CD4-positive, alpha-beta T cell (primary cell): ENCODE data around the gene TUBB3. TPM values are rescaled to one million over a fixed set of nuclear protein-coding genes. Genes with fewer than 3 reads are reported as not detected.
"Not testable (repeated sequence)": the region's sequence is repeated elsewhere in the genome, so short reads cannot be mapped to it uniquely, and the experiment has no call there.

Experiments
- ATAC-seq: fragments of 200-7000 bp; cut with Tn5 transposase; one replicate; pipeline ENCODE4 v1.10.0; 2022; ENCODE audit warnings: mild to moderate bottlenecking; ENCODE audit not compliant: poor library complexity
- CTCF ChIA-PET: fragments of 350-600 bp; sonication (Branson Sonifier 250); formaldehyde crosslinking; loops from one replicate; lab custom pipeline; 2021; ENCODE audit warnings: antibody characterized with exemption, inconsistent platforms; lab: Charles Lee
- POLR2A ChIA-PET: fragments of 350-600 bp; sonication (Branson Sonifier 250); formaldehyde crosslinking; loops from one replicate; lab custom pipeline; 2021; ENCODE audit warnings: antibody characterized with exemption, inconsistent platforms; lab: Charles Lee
- DNase-seq, 14 experiments: peaks; one replicate each; pipeline ENCODE4 v3.0.0-alpha.2; 2013 to 2020; ENCODE audit warnings: mixed read lengths in 2 of 14
- H3K27ac ChIP-seq, 2 donors: one replicate each; pipeline versions ENCODE4 v1.5.1 to v1.7.0; 2013; ENCODE audit warnings: low read length in 2 of 2, low read depth in 1 of 2, mild to moderate bottlenecking in 1 of 2
- H3K27me3 ChIP-seq, 2 experiments: 1 replicate in 1 of 2; 2 replicates in 1 of 2; pipeline versions ENCODE4 v1.6.1 to v1.7.0; 2013; ENCODE audit warnings: low read length in 2 of 2, control low read depth in 1 of 2, mild to moderate bottlenecking in 1 of 2, moderate library complexity in 1 of 2; ENCODE audit not compliant: insufficient read depth in 2 of 2, control insufficient read depth in 1 of 2
- H3K36me3 ChIP-seq: one replicate; pipeline ENCODE4 v1.6.1; 2013; ENCODE audit warnings: low read length, control low read depth; ENCODE audit not compliant: insufficient read depth
- H3K4me1 ChIP-seq: one replicate; pipeline ENCODE4 v1.6.1; 2013; ENCODE audit warnings: low read length, control low read depth; ENCODE audit not compliant: insufficient read depth
- H3K4me3 ChIP-seq: one replicate; pipeline ENCODE4 v1.5.1; 2013; ENCODE audit warnings: mild to moderate bottlenecking, low read length, moderate library complexity
- H3K9me3 ChIP-seq, 2 experiments: 1 replicate in 1 of 2; 2 replicates in 1 of 2; pipeline versions ENCODE4 v1.6.1 to v1.7.0; 2013; ENCODE audit warnings: low read length in 2 of 2, mild to moderate bottlenecking in 2 of 2, control low read depth in 1 of 2, moderate library complexity in 1 of 2; ENCODE audit not compliant: control insufficient read depth in 1 of 2, insufficient read depth in 1 of 2
- H3K27ac Mint-ChIP-seq: one replicate; pipeline ENCODE4 v1.8.0; 2020; ENCODE audit warnings: mixed read lengths
- H3K27me3 Mint-ChIP-seq: one replicate; pipeline ENCODE4 v1.8.0; 2021; ENCODE audit warnings: mixed read lengths
- H3K36me3 Mint-ChIP-seq: one replicate; pipeline ENCODE4 v1.8.0; 2021; ENCODE audit warnings: low read depth, mixed read lengths
- H3K4me1 Mint-ChIP-seq: one replicate; pipeline ENCODE4 v1.8.0; 2021; ENCODE audit warnings: low read depth, mixed read lengths
- H3K4me3 Mint-ChIP-seq: one replicate; pipeline ENCODE4 v1.8.0; 2020; ENCODE audit warnings: mild to moderate bottlenecking, mixed read lengths
- H3K9me3 Mint-ChIP-seq: one replicate; pipeline ENCODE4 v1.8.0; 2020; ENCODE audit warnings: mixed read lengths
- intact Hi-C, 2 experiments: fragments of 100-400 bp; cut with DNase I in 1 of 2; cut with micrococcal nuclease in 1 of 2; formaldehyde crosslinking; loops; one replicate each; pipeline versions ENCODE4 v1.15.1 to v1.9.0; 2023 to 2025; cut with DNase I, micrococcal nuclease
- total RNA-seq, 174 experiments: library from RNA in 2 of 174; stranded (reverse) in 2 of 174; gene quantifications; one replicate each; pipeline ENCODE4 v1.2.3 and lab custom pipeline; 2021 to 2026
- TF ChIP-seq, protein P1 (sequence below): fragments of 200-600 bp; IDR thresholded peaks from one replicate; pipeline ENCODE4 v1.8.0; 2022; ENCODE audit warnings: antibody characterized with exemption, mild to moderate bottlenecking

The TUBB3 gene
- total RNA-seq, 2 experiments from 2014 or later, result 0.78 to 0.88 TPM

GRCh38 chr16:89913408-89914387 lies 9.4 kb upstream of the TUBB3 start:
- Mint-ChIP-seq H3K4me1 (peaks cover 13% of the 10 kb centered on the region), H3K27me3 (no peaks in the 10 kb centered on the region), H3K4me3 (no peak overlapping the region), H3K9me3 (no peaks in the 10 kb centered on the region), H3K27ac (no peak overlapping the region), H3K36me3 (peaks cover 21% of the 10 kb centered on the region)
- Histone ChIP-seq H3K36me3 (peaks cover 17% of the 10 kb centered on the region), H3K4me3 (no peak overlapping the region), H3K4me1 (peaks cover 41% of the 10 kb centered on the region), H3K27ac (no peak overlapping the region), H3K9me3 (peaks cover 0 to 4% of the 10 kb centered on the region in 2 experiments), H3K27me3 (peaks cover 0 to 3% of the 10 kb centered on the region in 2 experiments)
- CTCF ChIA-PET, result no interaction called here
- DNase-seq (no peak), ATAC-seq (no peak)
- intact Hi-C loops, result no loop called here
- TF ChIP-seq, protein P1, sequence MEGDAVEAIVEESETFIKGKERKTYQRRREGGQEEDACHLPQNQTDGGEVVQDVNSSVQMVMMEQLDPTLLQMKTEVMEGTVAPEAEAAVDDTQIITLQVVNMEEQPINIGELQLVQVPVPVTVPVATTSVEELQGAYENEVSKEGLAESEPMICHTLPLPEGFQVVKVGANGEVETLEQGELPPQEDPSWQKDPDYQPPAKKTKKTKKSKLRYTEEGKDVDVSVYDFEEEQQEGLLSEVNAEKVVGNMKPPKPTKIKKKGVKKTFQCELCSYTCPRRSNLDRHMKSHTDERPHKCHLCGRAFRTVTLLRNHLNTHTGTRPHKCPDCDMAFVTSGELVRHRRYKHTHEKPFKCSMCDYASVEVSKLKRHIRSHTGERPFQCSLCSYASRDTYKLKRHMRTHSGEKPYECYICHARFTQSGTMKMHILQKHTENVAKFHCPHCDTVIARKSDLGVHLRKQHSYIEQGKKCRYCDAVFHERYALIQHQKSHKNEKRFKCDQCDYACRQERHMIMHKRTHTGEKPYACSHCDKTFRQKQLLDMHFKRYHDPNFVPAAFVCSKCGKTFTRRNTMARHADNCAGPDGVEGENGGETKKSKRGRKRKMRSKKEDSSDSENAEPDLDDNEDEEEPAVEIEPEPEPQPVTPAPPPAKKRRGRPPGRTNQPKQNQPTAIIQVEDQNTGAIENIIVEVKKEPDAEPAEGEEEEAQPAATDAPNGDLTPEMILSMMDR, result no peak
- POLR2A ChIA-PET, result no interaction called here

- H3K27me3 ChIP-seq, CTCF ChIA-PET, H3K4me3 ChIP-seq, ATAC-seq, POLR2A ChIA-PET, H3K4me3 Mint-ChIP-seq, H3K9me3 Mint-ChIP-seq, intact Hi-C loops, H3K27ac Mint-ChIP-seq, H3K9me3 ChIP-seq, H3K27ac ChIP-seq, DNase-seq, H3K27me3 Mint-ChIP-seq: not testable (repeated sequence)
- Mint-ChIP-seq H3K4me1 (peaks cover 16% of the 10 kb centered on the region), H3K36me3 (peaks cover 13% of the 10 kb centered on the region)
- Histone ChIP-seq H3K36me3 (peaks cover 14% of the 10 kb centered on the region), H3K4me1 (peaks cover 50% of the 10 kb centered on the region)
Measured at GRCh38 chr16:89914642-89915285, 8.4 kb upstream of the TUBB3 start.

GRCh38 chr16:89915303-89916232 lies 7.6 kb upstream of the TUBB3 start:
- DNase-seq (no peak), ATAC-seq (no peak)
- peaks cover 0 to 10% of the 10 kb centered on the region in 2 experiments for H3K27me3 ChIP-seq
- intact Hi-C loops, result no loop called here
- no peak overlapping the region for H3K27ac Mint-ChIP-seq
- peaks cover 0 to 4% of the 10 kb centered on the region in 2 experiments for H3K9me3 ChIP-seq
- no peak overlapping the region for H3K27ac ChIP-seq
- H3K4me1 ChIP-seq, result peaks cover 50% of the 10 kb centered on the region
- H3K36me3 Mint-ChIP-seq, result peaks cover 6% of the 10 kb centered on the region
- TF ChIP-seq, protein P1, result no peak
- H3K36me3 ChIP-seq, result peaks cover 12% of the 10 kb centered on the region
- CTCF ChIA-PET, result no interaction called here
- POLR2A ChIA-PET, result no interaction called here
- H3K27me3 Mint-ChIP-seq, result peaks cover under 1% of the 10 kb centered on the region
- H3K4me3 ChIP-seq, result no peak overlapping the region
- no peak overlapping the region for H3K4me3 Mint-ChIP-seq
- H3K9me3 Mint-ChIP-seq, result no peaks in the 10 kb centered on the region
- H3K4me1 Mint-ChIP-seq, result peaks cover 24% of the 10 kb centered on the region
